SK-N-MC (cell line): ENCODE results near the gene MTAP.

Source experiments
- EZH2 ChIP-seq: fragments of 200-600 bp; sonication (generic); IDR thresholded peaks from one replicate; pipeline ENCODE4 v1.6.1; 2017; ENCODE audit warnings: antibody characterized with exemption
- POLR2AphosphoS5 ChIP-seq: IDR thresholded peaks from 2 replicates; pipeline ENCODE4 v1.6.1; 2012; ENCODE audit warnings: mild to moderate bottlenecking, low read depth, low read length, borderline replicate concordance

GRCh38 chr9:21778304-21778703 lies 24.1 kb upstream of the MTAP start:
- TF ChIP-seq POLR2AphosphoS5 = no peak
- no peak for TF ChIP-seq EZH2
